Prostate gland (tissue), 2 donors: Measurements from ENCODE around the gene GPR161. TPM values are rescaled to one million over a fixed set of nuclear protein-coding genes. Genes with fewer than 3 reads are reported as not detected.

Experiments
- DNase-seq: peaks from one replicate; pipeline ENCODE4 v3.0.0-alpha.2; 2019; ENCODE audit warnings: low spot score
- H3K27ac ChIP-seq, 2 donors: fragments of 200-600 bp; sonication (generic); 2 replicates each; pipeline ENCODE4 v1.5.1; 2017 to 2019
- H3K27me3 ChIP-seq: fragments of 200-600 bp; sonication (generic); replicated peaks from 2 replicates; pipeline ENCODE4 v1.5.1; 2019; ENCODE audit not compliant: insufficient read depth
- H3K36me3 ChIP-seq, 2 donors: fragments of 200-600 bp; sonication (generic); 1 replicate in 1 of 2; 2 replicates in 1 of 2; pipeline versions ENCODE4 v1.5.1 to v1.8.1; 2017 to 2019
- H3K4me1 ChIP-seq: fragments of 200-600 bp; sonication (generic); replicated peaks from 2 replicates; pipeline ENCODE4 v1.5.1; 2019
- H3K4me3 ChIP-seq, 2 donors: fragments of 200-600 bp; sonication (generic); 2 replicates each; pipeline ENCODE4 v1.5.1; 2017 to 2019
- H3K9me3 ChIP-seq: fragments of 200-600 bp; sonication (generic); 2 replicates; pipeline ENCODE4 v1.5.1; 2017
- CTCF ChIP-seq, 4 experiments: fragments of 200-600 bp in 2 of 4; fragments of 450-650 bp in 2 of 4; sonication (generic) in 2 of 4; IDR thresholded peaks; 1 replicate in 3 of 4; 2 replicates in 1 of 4; pipeline ENCODE4 v1.5.1; 2016 to 2019; ENCODE audit warnings: antibody characterized with exemption in 4 of 4, mild to moderate bottlenecking in 2 of 4, moderate library complexity in 2 of 4
- POLR2A ChIP-seq: fragments of 450-650 bp; IDR thresholded peaks from one replicate; pipeline ENCODE4 v1.6.1; 2016; ENCODE audit warnings: antibody characterized with exemption, mild to moderate bottlenecking
- POLR2AphosphoS5 ChIP-seq: sonication (generic); formaldehyde crosslinking; IDR thresholded peaks from one replicate; pipeline ENCODE4 v1.6.1; 2017; ENCODE audit warnings: antibody characterized with exemption
- WGBS: methylation state at CpG from one replicate; pipeline ENCODE4 v1.1.5; 2018; 5-methylcytosine and 5-hydroxymethylcytosine counted together
- intact Hi-C: fragments of 100-400 bp; cut with DNase I; formaldehyde crosslinking; loops from one replicate; pipeline ENCODE4 v1.14.2; 2022
- total RNA-seq, 2 donors: library from RNA; depleted of rRNA; stranded (reverse); fragments of >200 nt; gene quantifications; one replicate each; pipeline ENCODE4 v1.1.0, GENCODE V29; 2016

GPR161 gene
- total RNA-seq, 2 donors from 2014 or later: 4.5 to 23.3 TPM

- 63% methylated on average over 1 of the region's 1 CpG for WGBS
- Histone ChIP-seq H3K27ac (no peak overlapping the region), H3K4me1 (no peaks in the 10 kb centered on the region), H3K9me3 (no peaks in the 10 kb centered on the region), H3K36me3 (no peaks in the 10 kb centered on the region), H3K4me3 (no peak overlapping the region), H3K27me3 (no peaks in the 10 kb centered on the region)
- intact Hi-C loops: no loop called here
- DNase-seq: no peak
- no peak for TF ChIP-seq POLR2AphosphoS5
- no peak for TF ChIP-seq POLR2A
- TF ChIP-seq CTCF (IDR thresholded peaks at IDR 0.05): no peak
Observed at GRCh38 chr1:168102487-168102886, 34.2 kb downstream of the GPR161 start.

- WGBS: 96% methylated on average over 8 of the region's 8 CpGs
- no peak for TF ChIP-seq CTCF (IDR thresholded peaks at IDR 0.05)
- no peak for TF ChIP-seq POLR2A
- no peak for TF ChIP-seq POLR2AphosphoS5
- no peaks in the 10 kb centered on the region for H3K36me3 ChIP-seq
- no peaks in the 10 kb centered on the region for H3K9me3 ChIP-seq
- intact Hi-C loops: no loop called here
- H3K4me1 ChIP-seq: no peaks in the 10 kb centered on the region
- H3K27ac ChIP-seq: no peak overlapping the region
- no peak overlapping the region for H3K4me3 ChIP-seq
- no peaks in the 10 kb centered on the region for H3K27me3 ChIP-seq
- DNase-seq: no peak
Observed at GRCh38 chr1:168101336-168101735, 35.4 kb downstream of the GPR161 start.

GRCh38 chr1:168100315-168101002 lies 36.3 kb downstream of the GPR161 start:
- Histone ChIP-seq H3K27ac (no peak overlapping the region), H3K36me3 (no peaks in the 10 kb centered on the region), H3K4me3 (no peak overlapping the region), H3K4me1 (no peaks in the 10 kb centered on the region), H3K27me3 (no peaks in the 10 kb centered on the region), H3K9me3 (no peaks in the 10 kb centered on the region)
- WGBS: 87% methylated on average over 7 of the region's 7 CpGs
- intact Hi-C loops: no loop called here
- no peak for DNase-seq
- TF ChIP-seq POLR2A: no peak
- no peak for TF ChIP-seq POLR2AphosphoS5

GRCh38 chr1:168099337-168099801 lies 37.4 kb downstream of the GPR161 start:
- 55% methylated on average over 7 of the region's 7 CpGs for WGBS
- Histone ChIP-seq H3K4me1 (no peaks in the 10 kb centered on the region), H3K36me3 (no peaks in the 10 kb centered on the region), H3K27ac (peak overlapping the region; percentile 26), H3K4me3 (no peak overlapping the region), H3K9me3 (no peaks in the 10 kb centered on the region), H3K27me3 (no peaks in the 10 kb centered on the region)
- TF ChIP-seq CTCF (IDR thresholded peaks at IDR 0.05) (no peak), POLR2A (no peak), POLR2AphosphoS5 (peak; percentile 20)
- no peak for DNase-seq
- intact Hi-C loops: no loop called here

- H3K4me3 ChIP-seq: no peak overlapping the region
- H3K9me3 ChIP-seq: no peaks in the 10 kb centered on the region
- H3K4me1 ChIP-seq: no peaks in the 10 kb centered on the region
- intact Hi-C loops: no loop called here
- H3K27me3 ChIP-seq: no peaks in the 10 kb centered on the region
- TF ChIP-seq CTCF (IDR thresholded peaks at IDR 0.05): no peak
- no peak for TF ChIP-seq POLR2AphosphoS5
- no peak for TF ChIP-seq POLR2A
- no peak for DNase-seq
- peak overlapping the region; percentile 26 for H3K27ac ChIP-seq
- WGBS: 76% methylated on average over 15 of the region's 15 CpGs
- H3K36me3 ChIP-seq: no peaks in the 10 kb centered on the region
Observed at GRCh38 chr1:168098534-168099320, 38.0 kb downstream of the GPR161 start.
